ENCODE measurements around the gene FOXP1.

GRCh38 chr3:71360764-71361163, 222.8 kb downstream of the FOXP1 start:
- TF ChIP-seq POLR2A (IDR thresholded peaks at IDR 0.05; ENCODE audit: low read depth) = no peak
- TF ChIP-seq EP300 (IDR thresholded peaks at IDR 0.05) = no peak
- no peak for TF ChIP-seq CTCF (IDR thresholded peaks at IDR 0.05)
- no peak for TF ChIP-seq POLR2AphosphoS5 (IDR thresholded peaks at IDR 0.05)

All from esophagus muscularis mucosa (tissue), 4 donors.